Ascending aorta (tissue), 2 donors: ENCODE data around the gene AGER. TPM values are rescaled to one million over a fixed set of nuclear protein-coding genes. Genes with fewer than 3 reads are reported as not detected.

Source experiments
- DNase-seq, 2 donors: peaks; one replicate each; pipeline ENCODE4 v3.0.0-alpha.2; 2019; ENCODE audit warnings: low spot score in 2 of 2
- H3K27ac ChIP-seq, 2 donors: fragments of 200-600 bp; sonication (generic); one replicate each; pipeline ENCODE4 v1.5.1; 2016 to 2017; ENCODE audit warnings: mild to moderate bottlenecking in 1 of 2
- H3K27me3 ChIP-seq: fragments of 200-600 bp; sonication (generic); one replicate; pipeline ENCODE4 v1.5.1; 2017
- H3K36me3 ChIP-seq, 2 donors: fragments of 200-600 bp; sonication (generic); one replicate each; pipeline ENCODE4 v1.5.1; 2016
- H3K4me1 ChIP-seq, 2 donors: fragments of 200-600 bp; sonication (generic); one replicate each; pipeline ENCODE4 v1.5.1; 2016 to 2017; ENCODE audit warnings: mild to moderate bottlenecking in 1 of 2
- H3K4me3 ChIP-seq, 2 donors: fragments of 200-600 bp; sonication (generic); one replicate each; pipeline ENCODE4 v1.5.1; 2016 to 2017; ENCODE audit warnings: mild to moderate bottlenecking in 1 of 2
- H3K9me3 ChIP-seq, 2 donors: fragments of 200-600 bp; sonication (generic); one replicate each; pipeline ENCODE4 v1.5.1; 2016
- intact Hi-C: fragments of 100-400 bp; cut with DNase I; formaldehyde crosslinking; loops from one replicate; pipeline ENCODE4 v1.15.1; 2023
- total RNA-seq: library from RNA; depleted of rRNA; stranded (reverse); fragments of >200 nt; gene quantifications from one replicate; pipeline ENCODE4 v1.1.0, GENCODE V29; 2016
- TF ChIP-seq, protein P1 (sequence below), 3 experiments: fragments of 200-600 bp in 2 of 3; fragments of 450-650 bp in 1 of 3; sonication (generic) in 2 of 3; IDR thresholded peaks; one replicate each; pipeline ENCODE4 v1.5.1; 2016 to 2019; ENCODE audit warnings: antibody characterized with exemption in 3 of 3, mild to moderate bottlenecking in 1 of 3, moderate library complexity in 1 of 3

The AGER gene
- total RNA-seq, 1 donor from 2014 or later: 6.1 TPM

- intact Hi-C loops: no loop called here
- Histone ChIP-seq H3K4me1 (peaks cover 8 to 30% of the 10 kb centered on the region in 2 donors), H3K27me3 (no peaks in the 10 kb centered on the region), H3K4me3 (peak within 1 kb of the TSS; percentile 24 to 98), H3K27ac (peak within 1 kb of the TSS; percentile 80 to 99), H3K9me3 (no peaks in the 10 kb centered on the region), H3K36me3 (peaks cover 4 to 6% of the 10 kb centered on the region in 2 donors)
- TF ChIP-seq, protein P1, sequence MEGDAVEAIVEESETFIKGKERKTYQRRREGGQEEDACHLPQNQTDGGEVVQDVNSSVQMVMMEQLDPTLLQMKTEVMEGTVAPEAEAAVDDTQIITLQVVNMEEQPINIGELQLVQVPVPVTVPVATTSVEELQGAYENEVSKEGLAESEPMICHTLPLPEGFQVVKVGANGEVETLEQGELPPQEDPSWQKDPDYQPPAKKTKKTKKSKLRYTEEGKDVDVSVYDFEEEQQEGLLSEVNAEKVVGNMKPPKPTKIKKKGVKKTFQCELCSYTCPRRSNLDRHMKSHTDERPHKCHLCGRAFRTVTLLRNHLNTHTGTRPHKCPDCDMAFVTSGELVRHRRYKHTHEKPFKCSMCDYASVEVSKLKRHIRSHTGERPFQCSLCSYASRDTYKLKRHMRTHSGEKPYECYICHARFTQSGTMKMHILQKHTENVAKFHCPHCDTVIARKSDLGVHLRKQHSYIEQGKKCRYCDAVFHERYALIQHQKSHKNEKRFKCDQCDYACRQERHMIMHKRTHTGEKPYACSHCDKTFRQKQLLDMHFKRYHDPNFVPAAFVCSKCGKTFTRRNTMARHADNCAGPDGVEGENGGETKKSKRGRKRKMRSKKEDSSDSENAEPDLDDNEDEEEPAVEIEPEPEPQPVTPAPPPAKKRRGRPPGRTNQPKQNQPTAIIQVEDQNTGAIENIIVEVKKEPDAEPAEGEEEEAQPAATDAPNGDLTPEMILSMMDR (IDR thresholded peaks at IDR 0.05): no peak
- no peak for DNase-seq
These were observed 8.6 kb upstream of the AGER start, which contains the start of gene GPSM3 for GRCh38 chr6:32192608-32193039. Gene GPSM3, minus strand, starts transcription at chr6:32192643. Its CDS starts 130 bp downstream, at chr6:32192513.

DNA sequence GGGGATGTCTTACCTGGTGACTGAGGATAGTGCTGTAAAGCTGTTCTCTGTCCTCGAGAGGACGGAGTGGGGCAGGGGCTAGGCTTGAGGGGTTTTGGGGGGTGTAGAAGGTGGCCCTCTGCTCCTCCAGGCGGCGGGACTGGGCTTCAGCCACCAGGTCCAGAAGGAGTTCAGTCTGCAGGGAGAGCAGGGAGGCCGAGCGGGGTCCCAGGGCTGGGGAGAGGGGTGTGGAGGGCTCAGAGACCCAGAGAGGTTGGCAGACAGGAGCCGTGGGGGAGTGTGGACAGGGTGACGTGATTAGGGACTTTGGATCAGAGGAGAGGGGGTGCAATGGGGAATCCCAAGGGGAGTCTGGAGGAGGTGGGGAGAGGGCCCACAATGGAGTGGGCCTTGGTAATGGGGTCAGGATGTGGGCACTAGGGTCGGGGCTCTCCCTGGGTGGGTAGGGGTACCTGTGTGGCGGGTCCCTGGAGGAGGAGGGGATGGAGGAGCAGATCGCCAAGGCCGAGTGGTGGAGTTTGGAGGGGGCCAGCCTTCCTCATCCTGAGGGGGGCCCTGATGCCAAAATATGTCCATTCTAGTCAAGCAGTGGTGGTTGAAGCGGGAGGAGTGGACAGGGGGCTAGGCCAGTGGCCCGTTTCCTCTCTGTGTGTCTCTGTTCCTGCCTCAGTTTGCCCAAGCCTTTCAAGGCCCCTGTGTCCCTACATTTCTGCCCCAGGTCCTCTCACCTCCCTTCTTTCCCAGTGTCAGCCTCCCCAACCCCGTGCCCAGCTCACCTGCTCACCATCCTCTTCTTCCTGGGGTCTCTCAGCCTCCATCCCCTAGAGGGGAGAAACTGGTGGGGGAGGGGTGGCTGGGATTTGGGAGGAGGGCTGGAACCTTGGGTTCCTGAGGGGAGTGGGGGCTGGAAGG, 7.9 kb upstream of the AGER start:
- Histone ChIP-seq H3K27ac (peak overlapping the region; percentile 80 to 99), H3K36me3 (peaks cover 10 to 12% of the 10 kb centered on the region in 2 donors), H3K4me3 (peak overlapping the region; percentile 24 to 98), H3K27me3 (no peaks in the 10 kb centered on the region), H3K4me1 (peaks cover 6 to 26% of the 10 kb centered on the region in 2 donors), H3K9me3 (no peaks in the 10 kb centered on the region)
- TF ChIP-seq, protein P1 (IDR thresholded peaks at IDR 0.05): no peak
- intact Hi-C loops: no loop called here
- DNase-seq: no peak

GRCh38 chr6:32190911-32191677, 7.0 kb upstream of the AGER start:
- Histone ChIP-seq H3K36me3 (peaks cover 18 to 19% of the 10 kb centered on the region in 2 donors), H3K9me3 (no peaks in the 10 kb centered on the region), H3K4me1 (peaks cover 5 to 21% of the 10 kb centered on the region in 2 donors), H3K27me3 (no peaks in the 10 kb centered on the region), H3K27ac (peak overlapping the region; percentile 80 to 99), H3K4me3 (peak overlapping the region; percentile 67 to 98)
- TF ChIP-seq, protein P1 (IDR thresholded peaks at IDR 0.05): no peak
- intact Hi-C loops: loop anchor here (1.0 kb wide), 1 partner anchor 13 kb away; the partner anchor contains the start of gene RNF5
- no peak for DNase-seq

GRCh38 chr6:32190054-32190851, 6.2 kb upstream of the AGER start, which contains the start of gene PBX2:
Gene PBX2, minus strand, starts transcription at chr6:32190202. Its CDS starts 287 bp downstream, at chr6:32189915.
- Histone ChIP-seq H3K4me1 (peaks cover 5 to 25% of the 10 kb centered on the region in 2 donors), H3K36me3 (peaks cover 18 to 19% of the 10 kb centered on the region in 2 donors), H3K27me3 (no peaks in the 10 kb centered on the region), H3K4me3 (peak within 1 kb of the TSS; percentile 67 to 98), H3K27ac (peak within 1 kb of the TSS; percentile 80 to 99), H3K9me3 (no peaks in the 10 kb centered on the region)
- peak; percentile 66 to 93 for DNase-seq
- TF ChIP-seq, protein P1 (IDR thresholded peaks at IDR 0.05): no peak
- intact Hi-C loops: loop anchor here (1.0 kb wide), 1 partner anchor 12 kb away; the partner anchor contains the start of gene RNF5

- intact Hi-C loops: loop anchor here (1.0 to 10.0 kb wide), 2 partner anchors 11 to 645 kb away; partner anchors contain the start of genes ATP6V1G2, DDX39B, NFKBIL1 and RNF5
- H3K4me1 ChIP-seq: peaks cover 5 to 25% of the 10 kb centered on the region in 2 donors
- H3K9me3 ChIP-seq: no peaks in the 10 kb centered on the region
These were observed 5.6 kb upstream of the AGER start for GRCh38 chr6:32189742-32190053.

More at GRCh38 chr6:32189742-32190053, 5.6 kb upstream of the AGER start:
- TF ChIP-seq, protein P1 (IDR thresholded peaks at IDR 0.05): no peak
- Histone ChIP-seq H3K27ac (peak overlapping the region; percentile 80 to 99), H3K4me3 (peak overlapping the region; percentile 67 to 98), H3K27me3 (no peaks in the 10 kb centered on the region), H3K36me3 (peaks cover 18 to 19% of the 10 kb centered on the region in 2 donors)
- no peak for DNase-seq
